Measurements from ENCODE around the gene OSTF1.

- TF ChIP-seq POLR2A (IDR thresholded peaks at IDR 0.05; ENCODE audit: low read depth) (no peak), CTCF (IDR thresholded peaks at IDR 0.05) (no peak), EP300 (IDR thresholded peaks at IDR 0.05) (no peak), POLR2AphosphoS5 (IDR thresholded peaks at IDR 0.05) (no peak)
Observed at GRCh38 chr9:75188756-75189155, 100.4 kb downstream of the OSTF1 start.

Measured in esophagus muscularis mucosa (tissue), 4 donors.